GM12891 (cell line): ENCODE measurements around the gene SMARCAD1.
"Not testable (repeated sequence)": the region's sequence is repeated elsewhere in the genome, so short reads cannot be mapped to it uniquely, and the experiment has no call there.

Experiments used
- DNase-seq: peaks from one replicate; pipeline ENCODE4 v3.0.0; 2011; ENCODE audit warnings: low spot score; ENCODE audit not compliant: insufficient read length
- FAIRE-seq: peaks from 2 replicates; lab custom pipeline; 2011; peaks lifted over from hg19 to GRCh38; lab: Jason Lieb, UNC
- PAX5 ChIP-seq: IDR thresholded peaks from 2 replicates; pipeline ENCODE4 v1.6.1; 2011; ENCODE audit warnings: low read length, moderate library complexity, mild to moderate bottlenecking; ENCODE audit not compliant: insufficient read depth, severe bottlenecking
- POLR2A ChIP-seq: IDR thresholded peaks from 2 replicates; pipeline ENCODE4 v1.6.1; 2011; ENCODE audit warnings: low read depth, low read length, control low read depth
- POLR2AphosphoS5 ChIP-seq: IDR thresholded peaks from 2 replicates; pipeline ENCODE4 v1.6.1; 2011; ENCODE audit warnings: low read depth, low read length, control low read depth
- POU2F2 ChIP-seq: IDR thresholded peaks from 2 replicates; pipeline ENCODE4 v1.6.1; 2011; ENCODE audit warnings: low read depth, mild to moderate bottlenecking, control low read depth, low read length, moderate library complexity
- SPI1 ChIP-seq: IDR thresholded peaks from 2 replicates; pipeline ENCODE4 v1.6.1; 2011; ENCODE audit warnings: low read depth, low read length, control low read depth
- TAF1 ChIP-seq: IDR thresholded peaks from 2 replicates; pipeline ENCODE4 v1.6.1; 2011; ENCODE audit warnings: low read depth, low read length, control low read depth

Gene SMARCAD1

DNA sequence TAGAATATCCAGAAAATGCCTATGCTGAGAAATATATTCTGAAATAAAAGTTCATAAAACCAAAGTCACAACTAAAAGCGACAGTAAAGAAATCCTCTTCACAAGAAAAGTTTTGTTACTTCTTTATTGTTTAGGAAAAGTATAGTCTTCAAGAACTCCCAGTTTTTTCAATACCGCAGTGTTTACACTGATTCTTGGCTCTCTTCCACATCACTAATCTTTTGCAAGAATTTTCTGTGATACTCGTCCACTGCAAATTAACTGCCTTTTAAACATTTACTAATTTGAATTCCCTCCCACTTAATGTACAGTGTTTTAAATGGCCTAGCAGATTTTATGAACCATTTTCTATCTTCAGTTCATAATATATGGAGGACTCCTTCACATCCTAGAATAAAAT, 69.9 kb downstream of the SMARCAD1 start:
- no peak for TF ChIP-seq TAF1
- no peak for TF ChIP-seq SPI1
- no peak for TF ChIP-seq PAX5
- no peak for TF ChIP-seq POLR2A
- no peak for TF ChIP-seq POU2F2
- TF ChIP-seq POLR2AphosphoS5, result no peak
- FAIRE-seq (no peak), DNase-seq (no peak)

DNA sequence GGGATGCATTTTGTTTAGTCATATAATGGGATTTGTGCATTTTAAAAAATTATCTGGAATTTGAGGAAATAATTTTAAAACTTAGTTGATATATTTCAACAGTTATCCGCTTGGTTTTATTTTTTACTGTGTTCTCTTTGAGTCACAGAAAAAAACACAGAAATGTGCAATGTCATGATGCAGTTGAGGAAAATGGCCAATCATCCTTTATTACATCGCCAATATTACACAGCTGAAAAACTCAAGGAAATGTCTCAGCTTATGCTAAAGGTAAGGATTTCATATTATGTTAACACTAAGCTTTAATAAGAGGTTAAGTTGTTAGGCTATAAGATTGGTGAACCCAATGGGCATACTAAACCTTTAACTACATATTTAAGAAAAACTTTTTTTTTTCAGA, 71.1 kb downstream of the SMARCAD1 start:
- FAIRE-seq (no peak), DNase-seq (no peak)
- no peak for TF ChIP-seq PAX5
- TF ChIP-seq POLR2A, result no peak
- no peak for TF ChIP-seq POU2F2
- TF ChIP-seq SPI1, result no peak
- TF ChIP-seq TAF1, result no peak
- TF ChIP-seq POLR2AphosphoS5, result no peak

DNA sequence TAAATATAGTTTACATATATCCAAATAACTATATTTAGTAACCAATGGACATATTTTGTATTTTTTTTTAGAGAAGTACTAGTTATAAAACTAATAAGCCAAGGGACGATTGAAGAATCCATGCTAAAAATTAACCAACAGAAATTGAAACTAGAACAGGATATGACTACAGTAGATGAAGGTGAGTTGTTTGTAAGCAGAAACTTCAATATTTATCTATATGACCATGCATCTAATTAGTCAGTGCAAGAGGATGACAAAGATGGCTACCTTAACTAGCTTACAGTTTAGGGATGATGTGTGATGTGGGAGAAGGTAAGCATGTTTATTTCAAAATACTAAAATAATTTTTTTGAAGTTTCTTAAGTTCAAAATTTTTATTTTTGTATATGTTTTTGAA, 77.2 kb downstream of the SMARCAD1 start:
- DNase-seq, result no peak
- TF ChIP-seq POLR2AphosphoS5 (no peak), SPI1 (no peak), POU2F2 (no peak), PAX5 (no peak), TAF1 (no peak), POLR2A (no peak)
- no peak for FAIRE-seq

DNA sequence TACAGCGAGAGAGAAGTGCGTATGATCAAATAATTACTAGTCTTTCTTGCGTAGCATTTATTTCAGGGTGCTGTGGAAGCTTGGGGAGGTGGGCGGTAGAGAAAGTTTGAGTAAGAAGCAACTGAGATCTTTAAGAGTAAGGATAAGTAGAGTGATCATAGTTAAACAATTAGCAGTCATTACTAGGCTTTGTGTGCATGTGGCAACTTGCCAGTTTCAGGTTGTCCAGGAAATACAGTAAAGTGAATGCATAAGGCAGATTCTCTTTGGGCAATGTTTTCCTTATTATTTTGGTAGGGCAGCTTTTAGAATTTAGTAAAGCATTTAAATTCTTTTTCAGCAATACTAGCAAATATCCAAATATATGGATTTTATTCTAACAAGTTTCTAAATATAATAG, 78.0 kb downstream of the SMARCAD1 start:
- no peak for FAIRE-seq
- no peak for DNase-seq
- TF ChIP-seq POLR2A (no peak), SPI1 (no peak), PAX5 (no peak), POU2F2 (no peak), POLR2AphosphoS5 (no peak), TAF1 (no peak)

DNA sequence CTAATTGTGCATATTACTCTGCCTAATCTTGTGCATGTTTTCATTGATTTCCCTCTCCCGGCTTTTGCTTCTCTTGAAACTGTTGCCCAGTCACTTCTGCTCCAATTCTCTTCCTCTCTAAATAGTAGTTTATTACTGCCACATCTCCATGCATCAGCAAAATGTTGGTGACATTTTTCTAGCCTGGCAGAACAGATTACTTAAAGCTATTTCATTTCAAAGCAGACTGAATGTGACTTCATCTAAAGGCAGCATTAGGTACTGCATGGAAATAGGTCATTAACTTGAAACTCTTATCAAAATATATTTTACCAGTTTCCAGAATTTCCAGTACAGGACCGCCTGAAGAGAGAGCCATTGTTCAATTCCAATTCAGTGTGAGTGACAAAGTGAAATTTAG, 82.6 kb downstream of the SMARCAD1 start:
- FAIRE-seq, result no peak
- TF ChIP-seq TAF1 (no peak), POU2F2 (no peak)
- no peak for DNase-seq

DNA sequence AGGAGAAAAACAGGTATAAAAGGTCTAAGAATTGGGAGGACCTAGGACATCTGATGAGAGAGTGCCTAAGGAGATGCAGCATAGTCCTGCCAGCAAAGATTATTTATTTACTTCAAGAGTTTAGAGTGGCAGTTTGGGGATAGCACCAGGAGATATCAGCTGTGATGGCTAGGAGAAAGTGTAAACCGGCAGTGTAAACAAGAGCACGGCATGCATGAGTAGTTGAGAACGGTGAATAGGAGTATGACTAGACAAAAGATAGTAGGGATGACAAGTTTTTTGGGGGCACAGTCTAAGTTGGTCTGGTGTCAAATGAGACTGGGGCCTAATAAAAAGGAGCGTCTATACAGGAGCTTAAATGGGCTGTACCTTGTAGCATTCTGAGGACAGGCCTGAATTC, 86.3 kb downstream of the SMARCAD1 start:
- not testable (repeated sequence) for DNase-seq, FAIRE-seq

DNA sequence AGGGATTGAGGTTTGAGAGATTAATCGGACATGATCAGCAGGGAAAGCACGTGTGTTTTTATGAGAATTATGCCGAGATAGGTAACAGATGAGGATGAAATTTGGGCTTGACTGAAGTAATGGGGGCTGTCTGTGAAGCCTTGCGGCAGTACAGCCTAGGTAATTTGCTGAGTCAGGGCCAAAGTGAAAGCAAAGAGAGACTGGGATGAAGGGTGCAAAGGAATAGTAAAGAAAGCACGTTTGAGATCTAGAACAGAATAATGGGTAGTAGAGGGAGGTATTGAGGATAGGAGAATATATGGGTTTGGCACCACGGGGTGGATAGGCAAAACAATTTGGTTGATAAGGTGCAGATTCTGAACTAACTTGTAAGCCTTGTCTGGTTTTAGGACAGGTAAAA, 87.8 kb downstream of the SMARCAD1 start:
- not testable (repeated sequence) for DNase-seq, FAIRE-seq

DNA sequence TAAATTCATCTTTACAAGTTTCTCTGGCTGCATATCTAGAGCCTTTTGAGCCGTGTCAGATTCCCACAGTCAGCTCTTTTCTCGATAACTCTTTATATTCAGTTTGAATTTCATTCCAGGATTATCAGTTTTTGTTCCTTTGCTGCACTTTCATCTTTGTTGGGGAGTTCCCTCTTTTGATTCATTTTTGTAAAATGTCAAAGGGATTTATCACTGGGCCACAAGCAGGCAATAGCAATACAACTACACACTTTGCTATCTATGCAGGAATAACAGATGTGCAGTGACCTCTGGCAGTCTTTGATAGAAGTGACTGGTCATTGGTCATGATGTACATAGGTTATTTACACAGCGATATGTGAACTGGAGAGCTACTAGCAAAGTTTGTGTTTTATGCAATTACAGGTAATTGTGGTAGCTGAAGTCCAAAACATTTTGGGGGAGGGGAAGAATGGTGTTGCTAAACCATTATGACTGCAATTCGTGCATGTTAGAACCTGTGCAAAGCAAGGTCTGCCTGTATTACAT, 91.1 kb downstream of the SMARCAD1 start:
- no peak for FAIRE-seq
- no peak for DNase-seq
- no peak for TF ChIP-seq SPI1

DNA sequence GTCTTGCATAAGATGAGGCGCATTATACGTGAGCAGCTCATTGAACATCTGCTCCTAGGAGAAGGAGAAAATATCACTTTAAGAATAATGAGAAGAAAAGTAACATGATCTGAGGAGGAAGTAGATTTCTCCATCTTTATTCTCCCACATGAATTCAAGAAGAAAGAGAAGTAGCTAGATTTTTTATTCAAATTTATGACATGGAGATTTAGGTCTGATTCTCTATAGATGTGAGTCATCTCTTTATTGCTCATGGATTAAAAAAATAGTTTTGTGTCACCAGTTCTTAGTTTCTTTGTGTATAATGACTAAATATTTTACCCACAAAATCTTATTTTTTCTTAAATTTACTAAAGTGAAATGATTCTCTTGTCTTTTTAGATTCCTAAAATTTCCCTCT, 94.5 kb downstream of the SMARCAD1 start:
- TF ChIP-seq POLR2AphosphoS5 (no peak), SPI1 (no peak), POU2F2 (no peak), PAX5 (no peak), POLR2A (no peak), TAF1 (no peak)
- no peak for DNase-seq
- no peak for FAIRE-seq

DNA sequence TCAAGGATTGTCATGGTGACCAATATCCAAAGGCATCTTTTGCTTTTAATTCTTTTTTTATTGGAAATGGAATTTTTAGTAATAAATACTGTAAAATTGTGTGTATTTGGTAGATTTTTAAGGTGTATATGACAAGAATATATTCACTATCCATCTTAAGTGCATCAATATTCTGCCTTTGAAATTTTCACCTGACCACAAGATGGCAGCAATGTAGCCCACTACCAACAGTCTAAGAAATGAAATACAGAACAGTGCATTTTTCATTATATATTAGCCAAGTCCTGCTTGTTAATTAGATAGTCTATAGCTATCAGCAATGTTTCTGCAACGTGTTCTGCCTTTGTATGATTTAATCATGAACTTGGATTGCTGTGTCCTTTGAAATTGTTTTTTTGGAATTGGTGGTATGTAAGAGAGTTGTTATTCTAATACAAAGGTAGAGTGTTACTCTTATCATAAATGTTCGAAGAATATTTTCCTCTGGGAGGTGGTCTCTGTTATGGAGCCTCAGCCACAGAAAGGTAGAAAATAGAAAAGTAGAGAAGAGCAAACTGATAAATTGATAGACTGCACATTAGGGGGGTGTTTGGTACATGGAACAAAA, 96.8 kb downstream of the SMARCAD1 start:
- TF ChIP-seq TAF1 (no peak), SPI1 (no peak), POU2F2 (no peak), PAX5 (no peak), POLR2AphosphoS5 (no peak), POLR2A (no peak)
- no peak for DNase-seq
- FAIRE-seq, result peak; percentile 59

DNA sequence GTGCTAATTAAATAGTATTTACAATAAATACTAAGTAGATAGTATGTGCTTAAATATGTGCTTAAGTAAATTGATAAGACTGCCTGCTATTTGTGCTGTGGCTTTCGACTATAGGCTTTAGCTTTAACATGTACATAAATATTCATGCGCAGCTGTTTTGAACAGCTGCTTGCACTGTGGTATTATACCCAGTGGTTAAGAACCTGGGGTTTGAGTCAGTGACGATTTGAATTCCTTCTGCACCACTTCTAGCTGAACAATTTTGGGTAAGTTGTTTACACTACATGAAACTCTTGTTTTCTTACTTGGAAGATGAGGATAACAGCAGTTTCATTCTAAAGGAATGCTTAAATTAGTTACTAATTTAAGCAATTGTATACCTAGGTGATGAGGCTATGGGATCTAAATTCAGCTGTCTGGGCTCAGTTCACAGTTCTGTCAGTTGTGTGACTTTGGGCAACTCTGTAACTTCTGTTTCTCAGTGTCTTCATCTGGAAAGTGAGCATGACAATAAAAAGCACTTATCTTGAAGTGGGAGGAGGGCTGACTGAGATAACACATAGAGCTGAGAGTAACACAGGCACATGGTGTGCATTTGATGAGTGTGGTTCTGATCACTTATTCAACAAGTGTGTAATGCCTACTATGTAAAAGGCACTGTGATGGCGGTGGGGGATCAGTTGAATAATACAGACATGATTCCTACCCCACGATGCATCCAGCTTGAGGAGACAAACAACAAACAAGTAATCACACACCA, 98.0 kb downstream of the SMARCAD1 start:
- FAIRE-seq, result no peak
- DNase-seq, result no peak
- no peak for TF ChIP-seq POLR2A
- TF ChIP-seq SPI1, result no peak
- TF ChIP-seq TAF1, result no peak
- no peak for TF ChIP-seq PAX5
- TF ChIP-seq POLR2AphosphoS5, result no peak
- TF ChIP-seq POU2F2, result no peak
